HEK293 (cell line): ENCODE results near the gene ZNF529.
A peak's percentile ranks its signal among the peaks of the same experiment; 100 is the strongest.

ENCODE experiments used
- CTCF ChIA-PET: fragments of 350-600 bp; formaldehyde crosslinking; extraction: SDS; loops from one replicate; lab custom pipeline; 2021; ENCODE audit warnings: antibody characterized with exemption; lab: Yijun Ruan, JAX
- POLR2A ChIA-PET: fragments of 300-600 bp; formaldehyde crosslinking; extraction: SDS; loops from one replicate; lab custom pipeline; 2020; ENCODE audit warnings: antibody characterized with exemption, inconsistent platforms; lab: Yijun Ruan, JAX
- H3K27ac ChIP-seq: fragments of 200-500 bp; sonication (Bioruptor generic); 2 replicates; pipeline ENCODE4 v1.5.1; 2014; ENCODE audit warnings: low read depth, low read length, control low read depth, inconsistent platforms; ENCODE audit errors: extremely low read depth
- H3K36me3 ChIP-seq, 2 experiments: fragments of 200-500 bp in 1 of 2; sonication (Bioruptor generic) in 1 of 2; 1 replicate in 1 of 2; 2 replicates in 1 of 2; pipeline ENCODE4 v1.5.1; 2014 to 2017; ENCODE audit warnings: inconsistent platforms in 2 of 2, low read length in 2 of 2; ENCODE audit not compliant: control insufficient read depth in 2 of 2, insufficient read depth in 1 of 2
- H3K4me1 ChIP-seq: fragments of 200-500 bp; sonication (Bioruptor generic); 2 replicates; pipeline ENCODE4 v1.5.1; 2014; ENCODE audit warnings: mild to moderate bottlenecking, low read length, inconsistent platforms; ENCODE audit not compliant: control insufficient read depth, insufficient read depth
- H3K4me3 ChIP-seq: 2 replicates; pipeline ENCODE4 v1.5.1; 2011; ENCODE audit warnings: low read depth, mild to moderate bottlenecking, control low read depth, low read length, moderate library complexity
- H3K9me3 ChIP-seq: fragments of 200-500 bp; sonication (Bioruptor generic); 2 replicates; pipeline ENCODE4 v1.5.1; 2014; ENCODE audit warnings: low read depth, low read length, inconsistent platforms; ENCODE audit not compliant: control insufficient read depth, insufficient read depth
- ELK4 ChIP-seq: IDR thresholded peaks from 2 replicates; pipeline ENCODE4 v1.6.1; 2011; ENCODE audit warnings: mild to moderate bottlenecking, low read depth, low read length, borderline replicate concordance
- IKZF3 ChIP-seq: fragments of 450-650 bp; IDR thresholded peaks from 2 replicates; pipeline ENCODE4 v1.5.0; 2018; ENCODE audit warnings: missing biosample characterization, mild to moderate bottlenecking, missing genetic modification characterization, moderate library complexity
- KLF1 ChIP-seq: fragments of 450-650 bp; formaldehyde crosslinking; IDR thresholded peaks from 2 replicates; pipeline ENCODE4 v1.5.1; 2016; ENCODE audit warnings: missing biosample characterization, missing genetic modification characterization
- KLF16 ChIP-seq: fragments of 450-650 bp; formaldehyde crosslinking; IDR thresholded peaks from 2 replicates; pipeline ENCODE4 v1.5.1; 2017; ENCODE audit warnings: missing biosample characterization, missing genetic modification characterization
- KLF9 ChIP-seq: fragments of 450-650 bp; formaldehyde crosslinking; IDR thresholded peaks from 2 replicates; pipeline ENCODE4 v1.5.1; 2016; ENCODE audit warnings: missing biosample characterization, missing genetic modification characterization, low read depth
- MZF1 ChIP-seq: fragments of 450-650 bp; formaldehyde crosslinking; IDR thresholded peaks from 2 replicates; pipeline ENCODE4 v1.5.1; 2017; ENCODE audit warnings: missing biosample characterization, missing genetic modification characterization, borderline replicate concordance
- SETDB1 ChIP-seq: IDR thresholded peaks from one replicate; pipeline ENCODE4 v1.6.1; 2017; ENCODE audit warnings: mild to moderate bottlenecking, low read length, moderate library complexity, mixed read lengths; ENCODE audit not compliant: insufficient read length
- WT1 ChIP-seq: fragments of 450-650 bp; formaldehyde crosslinking; IDR thresholded peaks from 2 replicates; pipeline ENCODE4 v1.5.1; 2016; ENCODE audit warnings: missing biosample characterization, missing genetic modification characterization
- YY1 ChIP-seq: fragments of 450-650 bp; formaldehyde crosslinking; IDR thresholded peaks from 2 replicates; pipeline ENCODE4 v1.5.1; 2018; ENCODE audit warnings: missing biosample characterization, missing genetic modification characterization
- ZBTB17 ChIP-seq: fragments of 450-650 bp; formaldehyde crosslinking; IDR thresholded peaks from 2 replicates; pipeline ENCODE4 v1.5.1; 2016; ENCODE audit warnings: missing biosample characterization, missing genetic modification characterization
- ZBTB21 ChIP-seq: fragments of 450-650 bp; formaldehyde crosslinking; IDR thresholded peaks from 2 replicates; pipeline ENCODE4 v1.5.1; 2017; ENCODE audit warnings: missing biosample characterization, missing genetic modification characterization
- ZFP37 ChIP-seq: fragments of 450-650 bp; formaldehyde crosslinking; IDR thresholded peaks from 2 replicates; pipeline ENCODE4 v1.5.1; 2016; ENCODE audit warnings: missing biosample characterization, missing genetic modification characterization
- ZNF10 ChIP-seq: fragments of 450-650 bp; formaldehyde crosslinking; IDR thresholded peaks from 2 replicates; pipeline ENCODE4 v1.5.1; 2017; ENCODE audit warnings: missing biosample characterization, missing genetic modification characterization
- ZNF114 ChIP-seq: fragments of 450-650 bp; formaldehyde crosslinking; IDR thresholded peaks from 2 replicates; pipeline ENCODE4 v1.5.0; 2017; ENCODE audit warnings: missing biosample characterization, missing genetic modification characterization
- ZNF169 ChIP-seq: fragments of 450-650 bp; formaldehyde crosslinking; IDR thresholded peaks from 2 replicates; pipeline ENCODE4 v1.5.1; 2016; ENCODE audit warnings: missing biosample characterization, missing genetic modification characterization
- ZNF202 ChIP-seq: fragments of 450-650 bp; formaldehyde crosslinking; IDR thresholded peaks from 2 replicates; pipeline ENCODE4 v1.5.1; 2016; ENCODE audit warnings: missing biosample characterization, missing genetic modification characterization, borderline replicate concordance
- ZNF211 ChIP-seq: fragments of 450-650 bp; formaldehyde crosslinking; IDR thresholded peaks from 2 replicates; pipeline ENCODE4 v1.5.1; 2016; ENCODE audit warnings: low read depth, missing biosample characterization, missing genetic modification characterization
- ZNF266 ChIP-seq: fragments of 450-650 bp; formaldehyde crosslinking; IDR thresholded peaks from 2 replicates; pipeline ENCODE4 v1.5.1; 2016; ENCODE audit warnings: missing biosample characterization, missing genetic modification characterization, low read depth
- ZNF274 ChIP-seq, 2 experiments: fragments of 200-500 bp in 1 of 2; fragments of 450-650 bp in 1 of 2; sonication (Bioruptor generic) in 1 of 2; formaldehyde crosslinking in 1 of 2; IDR thresholded peaks; 2 replicates each; pipeline versions ENCODE4 v1.5.1 to v1.6.1; 2014 to 2016; ENCODE audit warnings: borderline replicate concordance in 1 of 2, inconsistent platforms in 1 of 2, low read length in 1 of 2, missing biosample characterization in 1 of 2, missing genetic modification characterization in 1 of 2
- ZNF366 ChIP-seq: fragments of 450-650 bp; formaldehyde crosslinking; conservative IDR thresholded peaks from 2 replicates; pipeline ENCODE4 v1.5.1; 2016; ENCODE audit warnings: missing biosample characterization, missing genetic modification characterization
- ZNF394 ChIP-seq: fragments of 450-650 bp; formaldehyde crosslinking; IDR thresholded peaks from 2 replicates; pipeline ENCODE4 v1.5.1; 2016; ENCODE audit warnings: missing biosample characterization, missing genetic modification characterization, mild to moderate bottlenecking, moderate library complexity, borderline replicate concordance
- ZNF404 ChIP-seq: fragments of 450-650 bp; formaldehyde crosslinking; IDR thresholded peaks from 2 replicates; pipeline ENCODE4 v1.5.1; 2017; ENCODE audit warnings: missing biosample characterization, missing genetic modification characterization
- ZNF48 ChIP-seq: fragments of 450-650 bp; formaldehyde crosslinking; IDR thresholded peaks from 2 replicates; pipeline ENCODE4 v1.5.1; 2016; ENCODE audit warnings: missing biosample characterization, missing genetic modification characterization
- ZNF514 ChIP-seq: fragments of 450-650 bp; formaldehyde crosslinking; IDR thresholded peaks from 2 replicates; pipeline ENCODE4 v1.5.1; 2016; ENCODE audit warnings: missing biosample characterization, missing genetic modification characterization
- ZNF626 ChIP-seq: fragments of 450-650 bp; sonication (Bioruptor Pico); formaldehyde crosslinking; IDR thresholded peaks from 2 replicates; pipeline ENCODE4 v1.5.1; 2018; ENCODE audit warnings: missing biosample characterization, missing genetic modification characterization, inconsistent platforms
- ZNF629 ChIP-seq: fragments of 450-650 bp; formaldehyde crosslinking; IDR thresholded peaks from 2 replicates; pipeline ENCODE4 v1.5.1; 2017; ENCODE audit warnings: missing biosample characterization, missing genetic modification characterization
- ZNF677 ChIP-seq: fragments of 450-650 bp; IDR thresholded peaks from 2 replicates; pipeline ENCODE4 v1.5.0; 2018; ENCODE audit warnings: missing biosample characterization, mild to moderate bottlenecking, missing genetic modification characterization, moderate library complexity
- ZNF692 ChIP-seq: fragments of 450-650 bp; formaldehyde crosslinking; IDR thresholded peaks from 2 replicates; pipeline ENCODE4 v1.5.1; 2016; ENCODE audit warnings: missing biosample characterization, missing genetic modification characterization
- TF ChIP-seq, protein P1 (sequence below): fragments of 450-650 bp; formaldehyde crosslinking; IDR thresholded peaks from 2 replicates; pipeline ENCODE4 v1.5.1; 2016; ENCODE audit warnings: missing biosample characterization, missing genetic modification characterization
- TF ChIP-seq, protein P2 (sequence below): fragments of 450-650 bp; formaldehyde crosslinking; IDR thresholded peaks from 2 replicates; pipeline ENCODE4 v1.5.1; 2016; ENCODE audit warnings: missing biosample characterization, missing genetic modification characterization

Gene ZNF529

GRCh38 chr19:36573020-36573894, at the start of gene ZNF529 (continued):
- TF ChIP-seq, protein P1, sequence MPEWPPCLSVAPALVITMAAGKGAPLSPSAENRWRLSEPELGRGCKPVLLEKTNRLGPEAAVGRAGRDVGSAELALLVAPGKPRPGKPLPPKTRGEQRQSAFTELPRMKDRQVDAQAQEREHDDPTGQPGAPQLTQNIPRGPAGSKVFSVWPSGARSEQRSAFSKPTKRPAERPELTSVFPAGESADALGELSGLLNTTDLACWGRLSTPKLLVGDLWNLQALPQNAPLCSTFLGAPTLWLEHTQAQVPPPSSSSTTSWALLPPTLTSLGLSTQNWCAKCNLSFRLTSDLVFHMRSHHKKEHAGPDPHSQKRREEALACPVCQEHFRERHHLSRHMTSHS (tag by site-specific recombination): no peak
- TF ChIP-seq ZNF404 (tag by site-specific recombination) (no peak), ELK4 (peak; percentile 85), ZNF514 (tag by site-specific recombination) (no peak), ZNF114 (no peak), ZBTB17 (peak; percentile 99), ZNF629 (peak; percentile 99), ZNF211 (tag by site-specific recombination) (no peak), KLF1 (tag by site-specific recombination) (peak; percentile 92)
- TF ChIP-seq, protein P2, sequence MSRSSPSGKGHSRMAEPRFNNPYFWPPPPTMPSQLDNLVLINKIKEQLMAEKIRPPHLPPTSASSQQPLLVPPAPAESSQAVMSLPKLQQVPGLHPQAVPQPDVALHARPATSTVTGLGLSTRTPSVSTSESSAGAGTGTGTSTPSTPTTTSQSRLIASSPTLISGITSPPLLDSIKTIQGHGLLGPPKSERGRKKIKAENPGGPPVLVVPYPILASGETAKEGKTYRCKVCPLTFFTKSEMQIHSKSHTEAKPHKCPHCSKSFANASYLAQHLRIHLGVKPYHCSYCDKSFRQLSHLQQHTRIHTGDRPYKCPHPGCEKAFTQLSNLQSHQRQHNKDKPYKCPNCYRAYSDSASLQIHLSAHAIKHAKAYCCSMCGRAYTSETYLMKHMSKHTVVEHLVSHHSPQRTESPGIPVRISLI (tag by site-specific recombination): 0 out of 2 replicates have a peak, but pooled peaks have one; percentile 12

- ChIA-PET CTCF (no interaction called here), POLR2A (interaction anchor here (0.8 to 2.8 kb wide), 14 partner anchors 10 to 245 kb away, joined by 3 to 45 read pairs (median 6); partner anchors contain the start of genes ZNF260, ZNF345, ZNF461 and ZNF529)
- peak overlapping the region; percentile 98; the same call in 1 of the 2 replicates for H3K27ac ChIP-seq
- H3K9me3 ChIP-seq: peaks cover 17% of the 10 kb centered on the region
- H3K4me1 ChIP-seq: peaks cover 6% of the 10 kb centered on the region
- H3K4me3 ChIP-seq: peak overlapping the region; percentile 57
- H3K36me3 ChIP-seq: peaks cover 39 to 67% of the 10 kb centered on the region in 2 experiments
- no peak for TF ChIP-seq ZNF48
- TF ChIP-seq ZNF114: no peak
- TF ChIP-seq ZFP37: no peak
- TF ChIP-seq MZF1 (tag by site-specific recombination): no peak
- TF ChIP-seq KLF16: no peak
- TF ChIP-seq ZNF366: no peak
- no peak for TF ChIP-seq ZNF626
- TF ChIP-seq ZBTB21 (tag by site-specific recombination): peak; percentile 20; the same call in 1 of the 2 replicates
- no peak for TF ChIP-seq ZNF274 (IDR thresholded peaks at IDR 0.05; ENCODE audit: low read length)
- TF ChIP-seq ZNF274 (tag by site-specific recombination; IDR thresholded peaks at IDR 0.05; ENCODE audit: borderline replicate concordance): no peak
- TF ChIP-seq ZNF10: no peak
- TF ChIP-seq WT1 (tag by site-specific recombination): no peak
- TF ChIP-seq ZNF692: no peak
- TF ChIP-seq YY1 (tag by site-specific recombination): no peak
- TF ChIP-seq KLF9 (tag by site-specific recombination): no peak
- TF ChIP-seq ZNF394 (tag by site-specific recombination): no peak; the same call in 1 of the 2 replicates
- no peak for TF ChIP-seq IKZF3
- no peak for TF ChIP-seq SETDB1
- TF ChIP-seq ZNF202: no peak
- no peak for TF ChIP-seq ZNF266
- TF ChIP-seq ZNF677 (tag by site-specific recombination): no peak
- no peak for TF ChIP-seq ZNF169 (tag by site-specific recombination)
Measured at GRCh38 chr19:36605877-36606478, 32.9 kb upstream of the ZNF529 start.
